Neural progenitor cell (in vitro differentiated cells): ENCODE measurements around the gene LRRC4B. TPM values are rescaled to one million over a fixed set of nuclear protein-coding genes. Genes with fewer than 3 reads are reported as not detected.
A peak's percentile ranks its signal among the peaks of the same experiment; 100 is the strongest.

Experiments
- DNase-seq: peaks from one replicate; pipeline ENCODE4 v3.0.0-alpha.2; 2016; ENCODE audit warnings: low spot score
- H2AFZ ChIP-seq: fragments of 200-600 bp; sonication (generic); replicated peaks from 2 replicates; pipeline ENCODE4 v1.6.1; 2016; ENCODE audit warnings: antibody characterized with exemption
- H3F3A ChIP-seq: fragments of 200-600 bp; sonication (generic); 2 replicates; pipeline ENCODE4 v1.6.1; 2016; ENCODE audit warnings: antibody characterized with exemption, low read depth
- H3K27ac ChIP-seq: fragments of 200-600 bp; sonication (generic); 2 replicates; pipeline ENCODE4 v1.5.1; 2016; ENCODE audit warnings: mild to moderate bottlenecking
- H3K27me3 ChIP-seq: fragments of 200-600 bp; sonication (generic); 2 replicates; pipeline ENCODE4 v1.6.1; 2016; ENCODE audit warnings: mild to moderate bottlenecking, moderate library complexity
- H3K36me3 ChIP-seq: fragments of 200-600 bp; sonication (generic); 2 replicates; pipeline ENCODE4 v1.5.1; 2016
- H3K4me1 ChIP-seq: fragments of 200-600 bp; sonication (generic); 2 replicates; pipeline ENCODE4 v1.6.1; 2016; ENCODE audit warnings: mixed run types
- H3K4me2 ChIP-seq: fragments of 200-600 bp; sonication (generic); 2 replicates; pipeline ENCODE4 v1.6.1; 2016
- H3K4me3 ChIP-seq: fragments of 200-600 bp; sonication (generic); 2 replicates; pipeline ENCODE4 v1.5.1; 2016
- H3K79me2 ChIP-seq: fragments of 200-600 bp; sonication (generic); 2 replicates; pipeline ENCODE4 v1.6.1; 2016; ENCODE audit warnings: low read depth
- H3K9ac ChIP-seq: fragments of 200-600 bp; sonication (generic); 2 replicates; pipeline ENCODE4 v1.6.1; 2016
- H3K9me3 ChIP-seq: fragments of 200-600 bp; sonication (generic); 2 replicates; pipeline ENCODE4 v1.5.1; 2016; ENCODE audit warnings: low read depth
- H4K20me1 ChIP-seq: fragments of 200-600 bp; sonication (generic); 2 replicates; pipeline ENCODE4 v1.6.1; 2016; ENCODE audit warnings: low read depth
- H3K27ac Mint-ChIP-seq: 3 replicates; pipeline ENCODE4 v1.8.0; 2021; ENCODE audit warnings: mixed read lengths
- H3K27me3 Mint-ChIP-seq: 2 replicates; pipeline ENCODE4 v1.8.0; 2022; ENCODE audit warnings: low read depth, mild to moderate bottlenecking, inconsistent platforms, moderate library complexity, mixed read lengths; ENCODE audit not compliant: insufficient read depth
- H3K36me3 Mint-ChIP-seq: 3 replicates; pipeline ENCODE4 v1.8.0; 2021; ENCODE audit warnings: mixed read lengths
- H3K4me1 Mint-ChIP-seq: 3 replicates; pipeline ENCODE4 v1.8.0; 2021; ENCODE audit warnings: mixed read lengths
- H3K4me3 Mint-ChIP-seq: 3 replicates; pipeline ENCODE4 v1.8.0; 2021; ENCODE audit warnings: mild to moderate bottlenecking, moderate library complexity, mixed read lengths
- H3K9me3 Mint-ChIP-seq: 3 replicates; pipeline ENCODE4 v1.8.0; 2020; ENCODE audit warnings: mixed read lengths
- CTCF ChIP-seq: fragments of 200-600 bp; sonication (generic); IDR thresholded peaks from 2 replicates; pipeline ENCODE4 v1.5.1; 2017; ENCODE audit warnings: antibody characterized with exemption, mild to moderate bottlenecking
- EZH2 ChIP-seq: fragments of 200-600 bp; sonication (generic); IDR thresholded peaks from 2 replicates; pipeline ENCODE4 v1.6.1; 2017; ENCODE audit warnings: antibody characterized with exemption, mild to moderate bottlenecking, moderate library complexity
- EZH2phosphoT487 ChIP-seq: fragments of 200-600 bp; sonication (generic); IDR thresholded peaks from 2 replicates; pipeline ENCODE4 v1.6.1; 2017; ENCODE audit warnings: antibody characterized with exemption
- total RNA-seq: library from RNA; depleted of rRNA; stranded (reverse); fragments of >200 nt; gene quantifications from 2 replicates; pipeline ENCODE4 v1.2.3, GENCODE V29; 2015; ENCODE audit warnings: low replicate concordance

LRRC4B gene
- total RNA-seq, 1 donor from 2014 or later = 12.0 TPM

- Mint-ChIP-seq H3K4me3 (no peak overlapping the region), H3K27me3 (peaks cover 31% of the 10 kb centered on the region), H3K36me3 (peaks cover 7% of the 10 kb centered on the region), H3K9me3 (peaks cover 7% of the 10 kb centered on the region), H3K4me1 (peaks cover 33% of the 10 kb centered on the region), H3K27ac (no peak overlapping the region)
- DNase-seq = peak; percentile 24
- Histone ChIP-seq H3K4me1 (peaks cover 7% of the 10 kb centered on the region), H3K4me3 (no peak overlapping the region), H2AFZ (no peak overlapping the region), H3K36me3 (no peaks in the 10 kb centered on the region), H3K9ac (no peak overlapping the region), H3K9me3 (no peaks in the 10 kb centered on the region), H3K27me3 (peaks cover 87% of the 10 kb centered on the region), H3K27ac (no peak overlapping the region), H4K20me1 (no peaks in the 10 kb centered on the region), H3K4me2 (no peak overlapping the region), H3F3A (no peaks in the 10 kb centered on the region), H3K79me2 (no peaks in the 10 kb centered on the region)
- no peak for TF ChIP-seq CTCF
- no peak for TF ChIP-seq EZH2phosphoT487
- no peak for TF ChIP-seq EZH2
Observed at GRCh38 chr19:50492303-50493052, 75.8 kb downstream of the LRRC4B start.

- Histone ChIP-seq H3K36me3 (no peaks in the 10 kb centered on the region), H3K27me3 (peaks cover 91% of the 10 kb centered on the region), H3K9me3 (peaks cover 8% of the 10 kb centered on the region), H4K20me1 (no peaks in the 10 kb centered on the region), H3F3A (peaks cover 5% of the 10 kb centered on the region), H3K79me2 (no peaks in the 10 kb centered on the region), H2AFZ (no peak overlapping the region), H3K9ac (no peak overlapping the region), H3K4me1 (no peaks in the 10 kb centered on the region), H3K27ac (no peak overlapping the region), H3K4me2 (no peak overlapping the region), H3K4me3 (no peak overlapping the region)
- Mint-ChIP-seq H3K36me3 (peaks cover 12% of the 10 kb centered on the region), H3K27me3 (peaks cover 29% of the 10 kb centered on the region), H3K4me3 (peak overlapping the region; percentile 1), H3K27ac (no peak overlapping the region), H3K4me1 (peaks cover 36% of the 10 kb centered on the region), H3K9me3 (peaks cover 16% of the 10 kb centered on the region)
- TF ChIP-seq EZH2phosphoT487 (no peak), EZH2 (no peak), CTCF (no peak)
- DNase-seq = no peak
Observed at GRCh38 chr19:50490991-50491472, 77.2 kb downstream of the LRRC4B start.

- TF ChIP-seq CTCF = no peak
- no peak for TF ChIP-seq EZH2
- no peak for TF ChIP-seq EZH2phosphoT487
- Histone ChIP-seq H3K36me3 (no peaks in the 10 kb centered on the region), H3K9me3 (peaks cover 9% of the 10 kb centered on the region), H3K79me2 (no peaks in the 10 kb centered on the region), H2AFZ (no peak overlapping the region), H3F3A (peaks cover 5% of the 10 kb centered on the region), H3K27ac (no peak overlapping the region), H3K4me3 (no peak overlapping the region), H3K4me1 (no peaks in the 10 kb centered on the region), H3K4me2 (no peak overlapping the region), H3K27me3 (peaks cover 91% of the 10 kb centered on the region), H3K9ac (no peak overlapping the region), H4K20me1 (no peaks in the 10 kb centered on the region)
- Mint-ChIP-seq H3K27me3 (peaks cover 27% of the 10 kb centered on the region), H3K36me3 (peaks cover 17% of the 10 kb centered on the region), H3K4me3 (peak overlapping the region; percentile 14), H3K27ac (no peak overlapping the region), H3K9me3 (peaks cover 21% of the 10 kb centered on the region), H3K4me1 (peaks cover 36% of the 10 kb centered on the region)
- no peak for DNase-seq
Observed at GRCh38 chr19:50490411-50490811, 77.8 kb downstream of the LRRC4B start.
